NB4 (cell line): ENCODE data around the gene TRAP1.
A peak's percentile ranks its signal among the peaks of the same experiment; 100 is the strongest.

Experiments used
- DNase-seq: peaks from one replicate; pipeline ENCODE4 v3.0.0; 2010; ENCODE audit warnings: low read depth
- H3K4me3 ChIP-seq: one replicate; pipeline ENCODE4 v1.5.1; 2011; ENCODE audit warnings: mild to moderate bottlenecking, low read depth, low read length, moderate library complexity
- CTCF ChIP-seq: IDR thresholded peaks from one replicate; pipeline ENCODE4 v1.5.1; 2012; ENCODE audit warnings: low read depth, low read length
- MAX ChIP-seq: IDR thresholded peaks from 2 replicates; pipeline ENCODE4 v1.6.1; 2011; ENCODE audit warnings: low read depth, low read length
- MYC ChIP-seq: IDR thresholded peaks from 2 replicates; pipeline ENCODE4 v1.6.1; 2011; ENCODE audit warnings: low read depth, low read length
- POLR2A ChIP-seq: IDR thresholded peaks from 2 replicates; pipeline ENCODE4 v1.6.1; 2011; ENCODE audit warnings: mild to moderate bottlenecking; ENCODE audit not compliant: insufficient read length; ENCODE audit errors: extremely low read depth

TRAP1 gene

GRCh38 chr16:3690980-3691720, 26.2 kb downstream of the TRAP1 start:
- TF ChIP-seq CTCF (no peak), MYC (no peak), POLR2A (no peak), MAX (no peak)
- DNase-seq: no peak
- H3K4me3 ChIP-seq: no peak overlapping the region

GRCh38 chr16:3690470-3690928, 26.8 kb downstream of the TRAP1 start:
- peak; percentile 83 for DNase-seq
- H3K4me3 ChIP-seq: no peak overlapping the region
- TF ChIP-seq MAX (0 out of 2 replicates have a peak, but pooled peaks have one; percentile 28), CTCF (peak; percentile 72), POLR2A (no peak), MYC (0 out of 2 replicates have a peak, but pooled peaks have one; percentile 6)

- DNase-seq: no peak
- no peak overlapping the region for H3K4me3 ChIP-seq
- TF ChIP-seq MYC: no peak
- no peak for TF ChIP-seq CTCF
- no peak for TF ChIP-seq POLR2A
- no peak for TF ChIP-seq MAX
Observed at GRCh38 chr16:3689731-3690130, 27.6 kb downstream of the TRAP1 start.

GRCh38 chr16:3687792-3688191, 29.5 kb downstream of the TRAP1 start:
- no peak for DNase-seq
- H3K4me3 ChIP-seq: no peak overlapping the region
- TF ChIP-seq MYC (no peak), MAX (no peak), CTCF (no peak), POLR2A (no peak)

GRCh38 chr16:3687021-3687420, 30.3 kb downstream of the TRAP1 start:
- DNase-seq: no peak
- H3K4me3 ChIP-seq: no peak overlapping the region
- TF ChIP-seq MYC (no peak), CTCF (no peak), MAX (no peak), POLR2A (no peak)
